Endothelial cell of umbilical vein (primary cell): Measurements from ENCODE around the gene MBD3L1. TPM values are rescaled to one million over a fixed set of nuclear protein-coding genes. Genes with fewer than 3 reads are reported as not detected.

Experiments
- BruUV-seq: library from RNA; stranded (reverse); fragments of 400-500 nt; replicated peaks from 2 replicates; lab custom pipeline; 2021; lab: Mats Ljungman, UMichigan
- CTCF ChIA-PET: fragments of 300-600, 350-600 bp; sonication (Branson Sonifier 250); formaldehyde crosslinking; loops from one replicate; lab custom pipeline; 2021; ENCODE audit warnings: antibody characterized with exemption, inconsistent platforms; lab: Charles Lee
- POLR2A ChIA-PET: fragments of 300-600, 350-600 bp; sonication (Branson Sonifier 250); formaldehyde crosslinking; loops from one replicate; lab custom pipeline; 2021; ENCODE audit warnings: antibody characterized with exemption, inconsistent platforms; lab: Charles Lee
- DNase-seq: peaks from one replicate; pipeline ENCODE4 v3.0.0-alpha.2; 2011; ENCODE audit warnings: low read depth, low spot score
- FAIRE-seq: peaks from 2 replicates; lab custom pipeline; 2011; peaks lifted over from hg19 to GRCh38; lab: Jason Lieb, UNC
- H2AFZ ChIP-seq: 2 replicates; pipeline ENCODE4 v1.6.0; 2012; ENCODE audit warnings: low read depth, low read length, control low read depth, inconsistent platforms
- H3K27ac ChIP-seq: 2 replicates; pipeline ENCODE4 v1.5.1; 2011; ENCODE audit warnings: low read depth, mild to moderate bottlenecking, control low read depth, low read length, moderate library complexity; ENCODE audit not compliant: insufficient read depth
- H3K27me3 ChIP-seq, 2 experiments: 2 replicates each; pipeline versions ENCODE4 v1.6.0 to v1.6.1; 2011; ENCODE audit warnings: low read length in 2 of 2, mixed read lengths in 1 of 2; ENCODE audit not compliant: control insufficient read depth in 2 of 2, insufficient read depth in 2 of 2
- H3K36me3 ChIP-seq, 2 experiments: 2 replicates in 1 of 2; 3 replicates in 1 of 2; pipeline ENCODE4 v1.5.1; 2011; ENCODE audit warnings: low read length in 2 of 2, mild to moderate bottlenecking in 1 of 2, moderate library complexity in 1 of 2; ENCODE audit not compliant: control insufficient read depth in 2 of 2, insufficient read depth in 2 of 2; ENCODE audit errors: extremely low read depth in 1 of 2
- H3K4me1 ChIP-seq: 3 replicates; pipeline ENCODE4 v1.5.1; 2011; ENCODE audit warnings: mild to moderate bottlenecking, low read length; ENCODE audit not compliant: control insufficient read depth, insufficient read depth; ENCODE audit errors: extremely low read depth
- H3K4me2 ChIP-seq: 2 replicates; pipeline ENCODE4 v1.6.1; 2011; ENCODE audit warnings: low read length, control low read depth, mixed read lengths; ENCODE audit not compliant: insufficient read depth
- H3K4me3 ChIP-seq, 3 experiments: fragments of 200-600 bp in 1 of 3; sonication (generic), shearing (Covaris generic) in 1 of 3; replicated peaks in 1 of 3; 2 replicates each; pipeline ENCODE4 v1.5.1; 2011 to 2016; ENCODE audit warnings: control low read depth in 3 of 3, low read length in 3 of 3, mild to moderate bottlenecking in 2 of 3, inconsistent platforms in 1 of 3, low read depth in 1 of 3, moderate library complexity in 1 of 3; ENCODE audit not compliant: insufficient read depth in 1 of 3
- H3K79me2 ChIP-seq: 2 replicates; pipeline ENCODE4 v1.6.0; 2012; ENCODE audit warnings: low read length, inconsistent platforms; ENCODE audit not compliant: control insufficient read depth, insufficient read depth
- H3K9ac ChIP-seq: replicated peaks from 2 replicates; pipeline ENCODE3; 2011; ENCODE audit warnings: low read length, control low read depth; ENCODE audit not compliant: insufficient read depth; ENCODE audit errors: extremely low read depth
- H3K9me1 ChIP-seq: replicated peaks from 3 replicates; pipeline ENCODE4 v1.6.0; 2011; ENCODE audit warnings: mild to moderate bottlenecking, low read length; ENCODE audit not compliant: control insufficient read depth, insufficient read depth; ENCODE audit errors: extremely low read depth
- H3K9me3 ChIP-seq: replicated peaks from 2 replicates; pipeline ENCODE4 v1.5.1; 2012; ENCODE audit warnings: low read length, inconsistent platforms; ENCODE audit not compliant: control insufficient read depth, insufficient read depth
- H4K20me1 ChIP-seq: replicated peaks from 2 replicates; pipeline ENCODE3; 2011; ENCODE audit warnings: mild to moderate bottlenecking, low read length; ENCODE audit not compliant: control insufficient read depth, insufficient read depth; ENCODE audit errors: extremely low read depth
- CTCF ChIP-seq, 2 donors: IDR thresholded peaks; 1 replicate in 1 of 2; 2 replicates in 1 of 2; pipeline ENCODE4 v1.5.1; 2011; ENCODE audit warnings: low read length in 2 of 2, mild to moderate bottlenecking in 2 of 2, moderate library complexity in 2 of 2, control low read depth in 1 of 2, inconsistent platforms in 1 of 2, low read depth in 1 of 2; ENCODE audit not compliant: insufficient read depth in 1 of 2; ENCODE audit errors: extremely low read depth in 1 of 2
- EZH2 ChIP-seq: IDR thresholded peaks from 2 replicates; pipeline ENCODE4 v1.6.1; 2012; ENCODE audit warnings: borderline replicate concordance, low read depth, mild to moderate bottlenecking, moderate library complexity, low read length, inconsistent platforms; ENCODE audit not compliant: severe bottlenecking
- FOS ChIP-seq: IDR thresholded peaks from 2 replicates; pipeline ENCODE4 v1.6.1; 2011; ENCODE audit warnings: mild to moderate bottlenecking, low read length, moderate library complexity, borderline replicate concordance; ENCODE audit not compliant: insufficient read depth
- GATA2 ChIP-seq: IDR thresholded peaks from 2 replicates; pipeline ENCODE4 v1.7.0; 2011; ENCODE audit warnings: low read depth, mild to moderate bottlenecking, moderate library complexity, mixed read lengths, low read length; ENCODE audit not compliant: insufficient read length, insufficient read depth
- JUN ChIP-seq: IDR thresholded peaks from 2 replicates; pipeline ENCODE4 v1.6.1; 2011; ENCODE audit warnings: borderline replicate concordance, low read depth; ENCODE audit not compliant: insufficient read length, insufficient read depth
- MAX ChIP-seq: IDR thresholded peaks from 2 replicates; pipeline ENCODE4 v1.6.1; 2011; ENCODE audit not compliant: insufficient read depth, insufficient read length
- MYC ChIP-seq: IDR thresholded peaks from one replicate; pipeline ENCODE4 v1.6.1; 2011; ENCODE audit warnings: mild to moderate bottlenecking, low read depth, low read length
- POLR2A ChIP-seq: IDR thresholded peaks from 2 replicates; pipeline ENCODE4 v1.6.1; 2012; ENCODE audit warnings: low read depth, mild to moderate bottlenecking, control low read depth, low read length
- POLR2AphosphoS5 ChIP-seq: IDR thresholded peaks from 2 replicates; pipeline ENCODE4 v1.6.1; 2012; ENCODE audit warnings: low read depth, mild to moderate bottlenecking, control low read depth, low read length, moderate library complexity; ENCODE audit not compliant: insufficient read depth
- dilution Hi-C: fragments of 300-500 bp; cut with MboI; formaldehyde crosslinking; loops from one replicate; pipeline ENCODE4 v1.15.0; 2019; ENCODE audit warnings: low sequenced_read_pairs; ENCODE audit not compliant: extremely low pct_ligation_motif_present
- intact Hi-C: fragments of 100-400 bp; cut with micrococcal nuclease; formaldehyde crosslinking; loops from one replicate; pipeline ENCODE4 v1.10.0; 2022
- polyA plus RNA-seq, 4 experiments: library from polyadenylated mRNA; depleted of rRNA in 3 of 4; stranded (reverse) in 3 of 4; unstranded in 1 of 4; fragments of >200 nt; gene quantifications; 2 replicates each; pipeline versions ENCODE4 v1.2.1 to v1.2.3, GENCODE V29; 2011 to 2012; ENCODE audit warnings: missing spikeins in 1 of 4
- total RNA-seq: library from RNA; stranded (reverse); gene quantifications from 2 replicates; pipeline ENCODE4 v1.2.3, GENCODE V29; 2021

MBD3L1 gene
- total and polyA plus RNA-seq, 2 donors (not counting 3 experiments of a cell fraction or from before 2014, with no cell fraction given), result not detected

GRCh38 chr19:8877854-8878705, 45.9 kb downstream of the MBD3L1 start:
- BruUV-seq, result no TSS peak
- Histone ChIP-seq H3K27me3 (no peaks in the 10 kb centered on the region), H2AFZ (no peak overlapping the region), H4K20me1 (no peaks in the 10 kb centered on the region), H3K79me2 (no peaks in the 10 kb centered on the region), H3K4me3 (no peak overlapping the region), H3K4me2 (no peak overlapping the region), H3K9me3 (peaks cover 2% of the 10 kb centered on the region), H3K27ac (no peak overlapping the region), H3K9ac (no peak overlapping the region), H3K4me1 (no peaks in the 10 kb centered on the region), H3K9me1 (no peaks in the 10 kb centered on the region), H3K36me3 (no peaks in the 10 kb centered on the region)
- FAIRE-seq, result no peak
- DNase-seq, result no peak
- no peak for TF ChIP-seq EZH2
- TF ChIP-seq MYC, result no peak
- no peak for TF ChIP-seq MAX
- no peak for TF ChIP-seq POLR2A
- no peak for TF ChIP-seq POLR2AphosphoS5
- no peak for TF ChIP-seq JUN
- TF ChIP-seq CTCF (IDR thresholded peaks at IDR 0.05; ENCODE audit: extremely low read depth in 1 of 2, insufficient read depth in 1 of 2, low read depth in 1 of 2, low read length in 2 of 2), result no peak
- no peak for TF ChIP-seq FOS
- no peak for TF ChIP-seq GATA2
- dilution Hi-C loops (no loop called here), intact Hi-C loops (no loop called here)
- CTCF ChIA-PET, result no interaction called here
- POLR2A ChIA-PET, result no interaction called here
